HEK293 (cell line): ENCODE data around the gene ZNF573.

Experiments
- BCL11B ChIP-seq: fragments of 450-650 bp; formaldehyde crosslinking; IDR thresholded peaks from 2 replicates; pipeline ENCODE4 v1.5.1; 2016; ENCODE audit warnings: low read depth, missing biosample characterization, missing genetic modification characterization
- CTCF ChIP-seq: fragments of 450-650 bp; formaldehyde crosslinking; IDR thresholded peaks from 2 replicates; pipeline ENCODE4 v1.5.1; 2016; ENCODE audit warnings: missing biosample characterization, missing genetic modification characterization
- GFI1B ChIP-seq: fragments of 450-650 bp; formaldehyde crosslinking; IDR thresholded peaks from 2 replicates; pipeline ENCODE4 v1.5.1; 2016; ENCODE audit warnings: missing biosample characterization, missing genetic modification characterization
- IKZF3 ChIP-seq: fragments of 450-650 bp; IDR thresholded peaks from 2 replicates; pipeline ENCODE4 v1.5.0; 2018; ENCODE audit warnings: missing biosample characterization, mild to moderate bottlenecking, missing genetic modification characterization, moderate library complexity
- KLF10 ChIP-seq: fragments of 450-650 bp; IDR thresholded peaks from 2 replicates; pipeline ENCODE4 v1.5.1; 2018; ENCODE audit warnings: missing biosample characterization, mild to moderate bottlenecking, missing genetic modification characterization
- MEIS1 ChIP-seq: sonication (generic); formaldehyde crosslinking; IDR thresholded peaks from 2 replicates; pipeline ENCODE4 v1.8.1; 2022; ENCODE audit warnings: missing genetic modification reagents, mild to moderate bottlenecking, borderline replicate concordance
- MZF1 ChIP-seq: fragments of 450-650 bp; formaldehyde crosslinking; IDR thresholded peaks from 2 replicates; pipeline ENCODE4 v1.5.1; 2017; ENCODE audit warnings: missing biosample characterization, missing genetic modification characterization, borderline replicate concordance
- ZFP37 ChIP-seq: fragments of 450-650 bp; formaldehyde crosslinking; IDR thresholded peaks from 2 replicates; pipeline ENCODE4 v1.5.1; 2016; ENCODE audit warnings: missing biosample characterization, missing genetic modification characterization
- ZNF10 ChIP-seq: fragments of 450-650 bp; formaldehyde crosslinking; IDR thresholded peaks from 2 replicates; pipeline ENCODE4 v1.5.1; 2017; ENCODE audit warnings: missing biosample characterization, missing genetic modification characterization
- ZNF133 ChIP-seq: fragments of 450-650 bp; formaldehyde crosslinking; IDR thresholded peaks from 2 replicates; pipeline ENCODE4 v1.5.1; 2016; ENCODE audit warnings: missing biosample characterization, missing genetic modification characterization
- ZNF148 ChIP-seq: fragments of 450-650 bp; formaldehyde crosslinking; IDR thresholded peaks from 2 replicates; pipeline ENCODE4 v1.5.0; 2017; ENCODE audit warnings: missing biosample characterization, missing genetic modification characterization, borderline replicate concordance
- ZNF169 ChIP-seq: fragments of 450-650 bp; formaldehyde crosslinking; IDR thresholded peaks from 2 replicates; pipeline ENCODE4 v1.5.1; 2016; ENCODE audit warnings: missing biosample characterization, missing genetic modification characterization
- ZNF2 ChIP-seq: fragments of 450-650 bp; formaldehyde crosslinking; IDR thresholded peaks from 2 replicates; pipeline ENCODE4 v1.5.1; 2016; ENCODE audit warnings: missing biosample characterization, missing genetic modification characterization
- ZNF202 ChIP-seq: fragments of 450-650 bp; formaldehyde crosslinking; IDR thresholded peaks from 2 replicates; pipeline ENCODE4 v1.5.1; 2016; ENCODE audit warnings: missing biosample characterization, missing genetic modification characterization, borderline replicate concordance
- ZNF24 ChIP-seq: fragments of 450-650 bp; formaldehyde crosslinking; IDR thresholded peaks from 2 replicates; pipeline ENCODE4 v1.5.1; 2016; ENCODE audit warnings: missing biosample characterization, missing genetic modification characterization
- ZNF391 ChIP-seq: fragments of 450-650 bp; formaldehyde crosslinking; IDR thresholded peaks from 2 replicates; pipeline ENCODE4 v1.5.1; 2016; ENCODE audit warnings: low read depth, missing biosample characterization, missing genetic modification characterization, borderline replicate concordance
- ZNF426 ChIP-seq: fragments of 450-650 bp; formaldehyde crosslinking; IDR thresholded peaks from 2 replicates; pipeline ENCODE4 v1.5.1; 2017; ENCODE audit warnings: missing biosample characterization, missing genetic modification characterization, mild to moderate bottlenecking, inconsistent platforms, moderate library complexity
- ZNF501 ChIP-seq: fragments of 450-650 bp; formaldehyde crosslinking; IDR thresholded peaks from 2 replicates; pipeline ENCODE4 v1.5.1; 2016; ENCODE audit warnings: missing biosample characterization, missing genetic modification characterization
- ZNF560 ChIP-seq: fragments of 450-650 bp; formaldehyde crosslinking; IDR thresholded peaks from 2 replicates; pipeline ENCODE4 v1.5.1; 2017; ENCODE audit warnings: missing biosample characterization, missing genetic modification characterization, borderline replicate concordance
- ZNF571 ChIP-seq: fragments of 450-650 bp; formaldehyde crosslinking; IDR thresholded peaks from 2 replicates; pipeline ENCODE4 v1.5.0; 2017; ENCODE audit warnings: missing biosample characterization, missing genetic modification characterization
- ZNF580 ChIP-seq: fragments of 450-650 bp; formaldehyde crosslinking; IDR thresholded peaks from 2 replicates; pipeline ENCODE4 v1.5.1; 2016; ENCODE audit warnings: missing biosample characterization, missing genetic modification characterization
- ZNF639 ChIP-seq: fragments of 450-650 bp; formaldehyde crosslinking; IDR thresholded peaks from 2 replicates; pipeline ENCODE4 v1.5.1; 2016; ENCODE audit warnings: missing biosample characterization, missing genetic modification characterization
- ZNF664 ChIP-seq: fragments of 450-650 bp; formaldehyde crosslinking; IDR thresholded peaks from 2 replicates; pipeline ENCODE4 v1.5.1; 2016; ENCODE audit warnings: missing biosample characterization, missing genetic modification characterization
- ZNF776 ChIP-seq: fragments of 450-650 bp; formaldehyde crosslinking; IDR thresholded peaks from 2 replicates; pipeline ENCODE4 v1.5.0; 2017; ENCODE audit warnings: missing biosample characterization, missing genetic modification characterization, borderline replicate concordance
- ZNF791 ChIP-seq: fragments of 450-650 bp; formaldehyde crosslinking; IDR thresholded peaks from 2 replicates; pipeline ENCODE4 v1.5.1; 2016; ENCODE audit warnings: missing biosample characterization, missing genetic modification characterization
- TF ChIP-seq, protein P1 (sequence below): fragments of 450-650 bp; formaldehyde crosslinking; optimal IDR thresholded peaks from 2 replicates; pipeline ENCODE3; 2016; ENCODE audit warnings: missing biosample characterization, mild to moderate bottlenecking, missing genetic modification characterization
- TF ChIP-seq, protein P2 (sequence below): sonication (generic); formaldehyde crosslinking; IDR thresholded peaks from 2 replicates; pipeline ENCODE4 v1.8.1; 2022; ENCODE audit warnings: mild to moderate bottlenecking, moderate library complexity, missing genetic modification reagents
- TF ChIP-seq, protein P3 (sequence below): fragments of 450-650 bp; formaldehyde crosslinking; IDR thresholded peaks from 2 replicates; pipeline ENCODE4 v1.5.1; 2017; ENCODE audit warnings: missing biosample characterization, missing genetic modification characterization

ZNF573 gene

GRCh38 chr19:37779127-37780005 is at the start of gene ZNF573 (continued):
- TF ChIP-seq, protein P1, sequence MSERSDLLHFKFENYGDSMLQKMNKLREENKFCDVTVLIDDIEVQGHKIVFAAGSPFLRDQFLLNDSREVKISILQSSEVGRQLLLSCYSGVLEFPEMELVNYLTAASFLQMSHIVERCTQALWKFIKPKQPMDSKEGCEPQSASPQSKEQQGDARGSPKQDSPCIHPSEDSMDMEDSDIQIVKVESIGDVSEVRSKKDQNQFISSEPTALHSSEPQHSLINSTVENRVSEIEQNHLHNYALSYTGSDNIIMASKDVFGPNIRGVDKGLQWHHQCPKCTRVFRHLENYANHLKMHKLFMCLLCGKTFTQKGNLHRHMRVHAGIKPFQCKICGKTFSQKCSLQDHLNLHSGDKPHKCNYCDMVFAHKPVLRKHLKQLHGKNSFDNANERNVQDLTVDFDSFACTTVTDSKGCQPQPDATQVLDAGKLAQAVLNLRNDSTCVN: peak; percentile 93
- TF ChIP-seq ZNF133: no peak; the same call in 1 of the 2 replicates
- TF ChIP-seq, protein P2, sequence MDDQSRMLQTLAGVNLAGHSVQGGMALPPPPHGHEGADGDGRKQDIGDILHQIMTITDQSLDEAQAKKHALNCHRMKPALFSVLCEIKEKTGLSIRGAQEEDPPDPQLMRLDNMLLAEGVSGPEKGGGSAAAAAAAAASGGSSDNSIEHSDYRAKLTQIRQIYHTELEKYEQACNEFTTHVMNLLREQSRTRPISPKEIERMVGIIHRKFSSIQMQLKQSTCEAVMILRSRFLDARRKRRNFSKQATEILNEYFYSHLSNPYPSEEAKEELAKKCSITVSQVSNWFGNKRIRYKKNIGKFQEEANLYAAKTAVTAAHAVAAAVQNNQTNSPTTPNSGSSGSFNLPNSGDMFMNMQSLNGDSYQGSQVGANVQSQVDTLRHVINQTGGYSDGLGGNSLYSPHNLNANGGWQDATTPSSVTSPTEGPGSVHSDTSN (CRISPR knock-in tag): no peak; the same call in none of the 2 replicates
- no peak for TF ChIP-seq ZNF426 (tag by site-specific recombination)
- peak; percentile 65; the same call in 1 of the 2 replicates for TF ChIP-seq ZNF639 (tag by site-specific recombination)
- peak; percentile 77 for TF ChIP-seq CTCF (tag by site-specific recombination)
- TF ChIP-seq ZNF169 (tag by site-specific recombination): peak; percentile 88
- no peak; the same call in 1 of the 2 replicates for TF ChIP-seq ZFP37
- TF ChIP-seq BCL11B: no peak
- peak; percentile 36 for TF ChIP-seq ZNF391
- peak; percentile 55 for TF ChIP-seq ZNF580
- TF ChIP-seq ZNF24: peak; percentile 27
- TF ChIP-seq IKZF3 (tag by site-specific recombination): peak; percentile 94
- no peak for TF ChIP-seq ZNF10
- TF ChIP-seq MEIS1 (CRISPR knock-in tag): no peak
- no peak for TF ChIP-seq ZNF664 (tag by site-specific recombination)
- TF ChIP-seq, protein P3, sequence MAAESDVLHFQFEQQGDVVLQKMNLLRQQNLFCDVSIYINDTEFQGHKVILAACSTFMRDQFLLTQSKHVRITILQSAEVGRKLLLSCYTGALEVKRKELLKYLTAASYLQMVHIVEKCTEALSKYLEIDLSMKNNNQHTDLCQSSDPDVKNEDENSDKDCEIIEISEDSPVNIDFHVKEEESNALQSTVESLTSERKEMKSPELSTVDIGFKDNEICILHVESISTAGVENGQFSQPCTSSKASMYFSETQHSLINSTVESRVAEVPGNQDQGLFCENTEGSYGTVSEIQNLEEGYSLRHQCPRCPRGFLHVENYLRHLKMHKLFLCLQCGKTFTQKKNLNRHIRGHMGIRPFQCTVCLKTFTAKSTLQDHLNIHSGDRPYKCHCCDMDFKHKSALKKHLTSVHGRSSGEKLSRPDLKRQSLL (tag by site-specific recombination): peak; percentile 86
- no peak for TF ChIP-seq ZNF560 (tag by site-specific recombination)
- no peak for TF ChIP-seq ZNF791 (tag by site-specific recombination)
- peak; percentile 93 for TF ChIP-seq ZNF501 (tag by site-specific recombination)
- peak; percentile 92; the same call in 1 of the 2 replicates for TF ChIP-seq ZNF2 (tag by site-specific recombination)
- no peak; the same call in none of the 2 replicates for TF ChIP-seq KLF10 (tag by site-specific recombination)
- TF ChIP-seq MZF1 (tag by site-specific recombination): peak; percentile 98
- no peak for TF ChIP-seq ZNF202 (tag by site-specific recombination)
- no peak for TF ChIP-seq ZNF571 (tag by site-specific recombination)
- no peak for TF ChIP-seq ZNF776 (tag by site-specific recombination)
- TF ChIP-seq ZNF148: no peak
- TF ChIP-seq GFI1B (tag by site-specific recombination): peak; percentile 66; the same call in 1 of the 2 replicates
